GM18907 (cell line): ENCODE measurements around the gene THSD4.

Experiments used
- ATAC-seq: cut with Tn5 transposase; IDR thresholded peaks from one replicate; pipeline ENCODE4 v1.9.1; 2021; ENCODE audit warnings: mild to moderate bottlenecking, moderate library complexity; ENCODE audit not compliant: unreplicated experiment

THSD4 gene

GRCh38 chr15:71215126-71215894 is 100.0 kb downstream of the THSD4 start:
- no peak for ATAC-seq

- no peak for ATAC-seq
These were observed 103.1 kb downstream of the THSD4 start for GRCh38 chr15:71218272-71218805.

- no peak for ATAC-seq
These were observed 103.8 kb downstream of the THSD4 start for GRCh38 chr15:71219101-71219500.

GRCh38 chr15:71219645-71220044 is 104.4 kb downstream of the THSD4 start:
- ATAC-seq = no peak

GRCh38 chr15:71220828-71221227 is 105.6 kb downstream of the THSD4 start:
- no peak for ATAC-seq

GRCh38 chr15:71221417-71221816 is 106.1 kb downstream of the THSD4 start:
- ATAC-seq = no peak

- ATAC-seq = no peak
These were observed 108.2 kb downstream of the THSD4 start for GRCh38 chr15:71223516-71223915.

GRCh38 chr15:71224024-71224423 is 108.8 kb downstream of the THSD4 start:
- ATAC-seq = no peak

GRCh38 chr15:71225851-71226250 is 110.6 kb downstream of the THSD4 start:
- no peak for ATAC-seq

GRCh38 chr15:71226536-71227455 is 111.5 kb downstream of the THSD4 start:
- ATAC-seq = no peak

GRCh38 chr15:71228403-71228802 is 113.1 kb downstream of the THSD4 start:
- ATAC-seq = no peak

GRCh38 chr15:71230303-71230702 is 115.0 kb downstream of the THSD4 start:
- ATAC-seq = no peak

- ATAC-seq = no peak
These were observed 116.5 kb downstream of the THSD4 start for GRCh38 chr15:71231758-71232157.

- ATAC-seq = no peak
These were observed 117.1 kb downstream of the THSD4 start for GRCh38 chr15:71232411-71232810.

- no peak for ATAC-seq
These were observed 122.4 kb downstream of the THSD4 start for GRCh38 chr15:71237456-71238188.

GRCh38 chr15:71238926-71239325 is 123.7 kb downstream of the THSD4 start:
- no peak for ATAC-seq

- no peak for ATAC-seq
These were observed 124.5 kb downstream of the THSD4 start for GRCh38 chr15:71239592-71240364.

GRCh38 chr15:71242292-71242691 is 127.0 kb downstream of the THSD4 start:
- ATAC-seq = no peak

- no peak for ATAC-seq
These were observed 129.0 kb downstream of the THSD4 start for GRCh38 chr15:71244250-71244649.

- no peak for ATAC-seq
These were observed 130.3 kb downstream of the THSD4 start for GRCh38 chr15:71245588-71245987.
